ENCODE measurements around the gene PLA2G2C.

DNA sequence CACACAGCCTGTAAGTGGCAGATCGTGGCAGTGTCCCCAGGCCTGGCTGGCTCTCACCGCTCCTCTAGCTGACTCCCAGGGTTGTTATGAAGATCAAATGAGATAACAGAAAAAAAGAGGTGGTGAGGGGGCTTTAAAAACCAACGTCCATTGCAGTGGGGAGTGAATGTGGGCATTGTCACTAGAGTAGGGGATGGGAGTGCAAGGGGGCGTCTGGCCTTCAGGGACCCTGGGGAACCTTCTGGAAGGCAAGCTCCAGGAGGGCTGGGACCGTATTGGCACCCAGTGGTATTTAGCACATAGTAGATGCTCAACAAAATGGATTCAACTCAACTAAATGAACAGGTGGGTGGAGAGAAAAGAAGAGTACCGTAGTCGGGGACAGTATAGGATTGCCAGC is 70.4 kb downstream of the PLA2G2C start:
- TF ChIP-seq, protein P1, sequence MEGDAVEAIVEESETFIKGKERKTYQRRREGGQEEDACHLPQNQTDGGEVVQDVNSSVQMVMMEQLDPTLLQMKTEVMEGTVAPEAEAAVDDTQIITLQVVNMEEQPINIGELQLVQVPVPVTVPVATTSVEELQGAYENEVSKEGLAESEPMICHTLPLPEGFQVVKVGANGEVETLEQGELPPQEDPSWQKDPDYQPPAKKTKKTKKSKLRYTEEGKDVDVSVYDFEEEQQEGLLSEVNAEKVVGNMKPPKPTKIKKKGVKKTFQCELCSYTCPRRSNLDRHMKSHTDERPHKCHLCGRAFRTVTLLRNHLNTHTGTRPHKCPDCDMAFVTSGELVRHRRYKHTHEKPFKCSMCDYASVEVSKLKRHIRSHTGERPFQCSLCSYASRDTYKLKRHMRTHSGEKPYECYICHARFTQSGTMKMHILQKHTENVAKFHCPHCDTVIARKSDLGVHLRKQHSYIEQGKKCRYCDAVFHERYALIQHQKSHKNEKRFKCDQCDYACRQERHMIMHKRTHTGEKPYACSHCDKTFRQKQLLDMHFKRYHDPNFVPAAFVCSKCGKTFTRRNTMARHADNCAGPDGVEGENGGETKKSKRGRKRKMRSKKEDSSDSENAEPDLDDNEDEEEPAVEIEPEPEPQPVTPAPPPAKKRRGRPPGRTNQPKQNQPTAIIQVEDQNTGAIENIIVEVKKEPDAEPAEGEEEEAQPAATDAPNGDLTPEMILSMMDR (IDR thresholded peaks at IDR 0.05 in 4 of 5, conservative IDR thresholded peaks at IDR 0.05 in 1 of 5) = no peak
- TF ChIP-seq POLR2A (IDR thresholded peaks at IDR 0.05) = no peak

All from gastrocnemius medialis (tissue), 4 donors.